ENCODE data around the gene COX7C.

Gene COX7C

GRCh38 chr5:86625148-86625547 is 7.4 kb downstream of the COX7C start (continued):
- TF ChIP-seq ZSCAN30 (tag by site-specific recombination; IDR thresholded peaks at IDR 0.05) (no peak), ZNF501 (tag by site-specific recombination; IDR thresholded peaks at IDR 0.05) (no peak), ZNF624 (tag by site-specific recombination; IDR thresholded peaks at IDR 0.05) (no peak), ZNF335 (tag by site-specific recombination; conservative IDR thresholded peaks at IDR 0.05) (no peak)

- CTCF ChIA-PET = no interaction called here
- POLR2A ChIA-PET = no interaction called here
- no peak overlapping the region for H3K27ac ChIP-seq (ENCODE audit: extremely low read depth, low read depth, low read length)
These were observed 8.4 kb downstream of the COX7C start for GRCh38 chr5:86626149-86626548.

More at GRCh38 chr5:86626149-86626548, 8.4 kb downstream of the COX7C start:
- no peak for TF ChIP-seq PRDM2 (tag by site-specific recombination; IDR thresholded peaks at IDR 0.05; ENCODE audit: borderline replicate concordance)
- peak; percentile 86 for TF ChIP-seq REST (tag by site-specific recombination; IDR thresholded peaks at IDR 0.05)
- TF ChIP-seq ZNF560 (tag by site-specific recombination; IDR thresholded peaks at IDR 0.05; ENCODE audit: borderline replicate concordance) = no peak
- TF ChIP-seq HOXA7 (CRISPR knock-in tag; IDR thresholded peaks at IDR 0.05; ENCODE audit: borderline replicate concordance) = no peak
- Histone ChIP-seq H3K36me3 (ENCODE audit: control insufficient read depth in 2 of 2, insufficient read depth in 1 of 2, low read length in 2 of 2) (peaks cover 5 to 16% of the 10 kb centered on the region in 2 experiments), H3K4me3 (ENCODE audit: low read depth, low read length) (no peak overlapping the region), H3K9me3 (ENCODE audit: control insufficient read depth, insufficient read depth, low read depth, low read length) (no peaks in the 10 kb centered on the region), H3K4me1 (ENCODE audit: control insufficient read depth, insufficient read depth, low read length) (no peaks in the 10 kb centered on the region)
